Activated B cell treated with CpG ODN at 0.5 μM for 24 hours (primary cell): ENCODE measurements around the gene TOMM20L. TPM values are rescaled to one million over a fixed set of nuclear protein-coding genes. Genes with fewer than 3 reads are reported as not detected.

Source experiments
- ATAC-seq: fragments of 200-7000 bp; cut with Tn5 transposase; one replicate; pipeline ENCODE4 v1.10.0; 2021; ENCODE audit warnings: low read depth, mild to moderate bottlenecking, moderate library complexity
- CTCF ChIA-PET: fragments of 350-600 bp; sonication (Branson Sonifier 250); formaldehyde crosslinking; loops from one replicate; lab custom pipeline; 2021; ENCODE audit warnings: antibody characterized with exemption; lab: Charles Lee
- POLR2A ChIA-PET: fragments of 350-600 bp; sonication (Branson Sonifier 250); formaldehyde crosslinking; loops from one replicate; lab custom pipeline; 2021; ENCODE audit warnings: antibody characterized with exemption; lab: Charles Lee
- DNase-seq: peaks from one replicate; pipeline ENCODE4 v3.0.0; 2022
- H3K27ac Mint-ChIP-seq: one replicate; pipeline ENCODE4 v1.8.0; 2020; ENCODE audit warnings: mixed read lengths
- H3K27me3 Mint-ChIP-seq: one replicate; pipeline ENCODE4 v1.8.0; 2021; ENCODE audit warnings: mixed read lengths
- H3K36me3 Mint-ChIP-seq: one replicate; pipeline ENCODE4 v1.8.0; 2021; ENCODE audit warnings: low read depth, mixed read lengths
- H3K4me1 Mint-ChIP-seq: one replicate; pipeline ENCODE4 v1.8.0; 2021; ENCODE audit warnings: mixed read lengths
- H3K4me3 Mint-ChIP-seq: one replicate; pipeline ENCODE4 v1.8.0; 2020; ENCODE audit warnings: mild to moderate bottlenecking, mixed read lengths
- H3K9me3 Mint-ChIP-seq: one replicate; pipeline ENCODE4 v1.8.0; 2020; ENCODE audit warnings: mixed read lengths
- intact Hi-C: fragments of 100-400 bp; cut with micrococcal nuclease; formaldehyde crosslinking; loops from one replicate; pipeline ENCODE4 v1.15.1; 2024
- total RNA-seq: library from RNA; stranded (reverse); gene quantifications from 2 replicates; pipeline ENCODE4 v1.2.3, GENCODE V29; 2022
- TF ChIP-seq, protein P1 (sequence below): fragments of 200-600 bp; IDR thresholded peaks from one replicate; pipeline ENCODE4 v1.8.0; 2022; ENCODE audit warnings: antibody characterized with exemption, mild to moderate bottlenecking

Gene TOMM20L
- total RNA-seq, 1 donor from 2014 or later: not detected

DNA sequence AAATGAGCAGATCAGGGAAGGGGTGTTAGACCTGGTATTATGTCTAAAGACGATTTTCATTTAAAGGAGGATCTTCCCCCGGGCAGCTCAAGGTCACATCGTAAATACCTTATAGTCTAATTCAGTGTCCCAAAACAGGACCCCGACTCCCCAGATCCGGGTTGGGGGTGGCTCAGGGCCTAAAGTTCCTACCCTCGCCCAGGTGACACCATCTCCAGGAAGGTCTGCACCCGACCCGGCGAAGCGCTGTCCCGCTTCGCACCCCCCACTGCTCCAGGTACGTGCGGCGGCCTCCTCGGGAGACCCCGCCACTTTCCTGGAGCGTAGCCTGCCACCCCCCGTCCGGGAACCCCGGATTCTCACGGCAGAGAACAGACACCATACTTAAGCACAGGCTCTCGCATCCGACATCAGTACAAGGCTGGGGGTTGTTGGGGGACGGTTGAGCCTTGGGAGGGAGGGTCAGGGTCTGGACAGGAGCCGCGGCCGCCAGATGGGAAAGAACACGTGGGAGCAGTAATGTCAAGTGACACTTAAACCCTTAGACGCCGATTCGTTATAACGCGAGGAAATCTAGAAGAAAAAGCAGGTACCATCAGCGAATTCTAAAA lies 31.0 kb downstream of the TOMM20L start:
- ChIA-PET POLR2A (interaction anchor here (0.6 to 3.0 kb wide), 11 partner anchors 31 to 1822 kb away, joined by 3 to 51 read pairs (median 6); partner anchors contain the start of genes AP5M1, ARID4A, DHRS7 and EXOC5), CTCF (interaction anchor here (1.2 to 1.3 kb wide), 2 partner anchors 10 to 31 kb away, joined by 3 read pairs; partner anchors contain the start of gene TOMM20L)
- H3K36me3 Mint-ChIP-seq: peaks cover 41% of the 10 kb centered on the region
- H3K27me3 Mint-ChIP-seq: no peaks in the 10 kb centered on the region
- ATAC-seq: peak; percentile 41
- peak overlapping the region; percentile 97 for H3K27ac Mint-ChIP-seq
- TF ChIP-seq, protein P1, sequence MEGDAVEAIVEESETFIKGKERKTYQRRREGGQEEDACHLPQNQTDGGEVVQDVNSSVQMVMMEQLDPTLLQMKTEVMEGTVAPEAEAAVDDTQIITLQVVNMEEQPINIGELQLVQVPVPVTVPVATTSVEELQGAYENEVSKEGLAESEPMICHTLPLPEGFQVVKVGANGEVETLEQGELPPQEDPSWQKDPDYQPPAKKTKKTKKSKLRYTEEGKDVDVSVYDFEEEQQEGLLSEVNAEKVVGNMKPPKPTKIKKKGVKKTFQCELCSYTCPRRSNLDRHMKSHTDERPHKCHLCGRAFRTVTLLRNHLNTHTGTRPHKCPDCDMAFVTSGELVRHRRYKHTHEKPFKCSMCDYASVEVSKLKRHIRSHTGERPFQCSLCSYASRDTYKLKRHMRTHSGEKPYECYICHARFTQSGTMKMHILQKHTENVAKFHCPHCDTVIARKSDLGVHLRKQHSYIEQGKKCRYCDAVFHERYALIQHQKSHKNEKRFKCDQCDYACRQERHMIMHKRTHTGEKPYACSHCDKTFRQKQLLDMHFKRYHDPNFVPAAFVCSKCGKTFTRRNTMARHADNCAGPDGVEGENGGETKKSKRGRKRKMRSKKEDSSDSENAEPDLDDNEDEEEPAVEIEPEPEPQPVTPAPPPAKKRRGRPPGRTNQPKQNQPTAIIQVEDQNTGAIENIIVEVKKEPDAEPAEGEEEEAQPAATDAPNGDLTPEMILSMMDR: no peak
- peaks cover 46% of the 10 kb centered on the region for H3K4me1 Mint-ChIP-seq
- H3K4me3 Mint-ChIP-seq: peak overlapping the region; percentile 94
- DNase-seq: peak; percentile 51
- intact Hi-C loops: loop anchor here (1.0 to 5.0 kb wide), 11 partner anchors 30 to 1058 kb away; partner anchors contain the start of genes ACTR10, ARID4A, DAAM1 and DACT1
- H3K9me3 Mint-ChIP-seq: no peaks in the 10 kb centered on the region

DNA sequence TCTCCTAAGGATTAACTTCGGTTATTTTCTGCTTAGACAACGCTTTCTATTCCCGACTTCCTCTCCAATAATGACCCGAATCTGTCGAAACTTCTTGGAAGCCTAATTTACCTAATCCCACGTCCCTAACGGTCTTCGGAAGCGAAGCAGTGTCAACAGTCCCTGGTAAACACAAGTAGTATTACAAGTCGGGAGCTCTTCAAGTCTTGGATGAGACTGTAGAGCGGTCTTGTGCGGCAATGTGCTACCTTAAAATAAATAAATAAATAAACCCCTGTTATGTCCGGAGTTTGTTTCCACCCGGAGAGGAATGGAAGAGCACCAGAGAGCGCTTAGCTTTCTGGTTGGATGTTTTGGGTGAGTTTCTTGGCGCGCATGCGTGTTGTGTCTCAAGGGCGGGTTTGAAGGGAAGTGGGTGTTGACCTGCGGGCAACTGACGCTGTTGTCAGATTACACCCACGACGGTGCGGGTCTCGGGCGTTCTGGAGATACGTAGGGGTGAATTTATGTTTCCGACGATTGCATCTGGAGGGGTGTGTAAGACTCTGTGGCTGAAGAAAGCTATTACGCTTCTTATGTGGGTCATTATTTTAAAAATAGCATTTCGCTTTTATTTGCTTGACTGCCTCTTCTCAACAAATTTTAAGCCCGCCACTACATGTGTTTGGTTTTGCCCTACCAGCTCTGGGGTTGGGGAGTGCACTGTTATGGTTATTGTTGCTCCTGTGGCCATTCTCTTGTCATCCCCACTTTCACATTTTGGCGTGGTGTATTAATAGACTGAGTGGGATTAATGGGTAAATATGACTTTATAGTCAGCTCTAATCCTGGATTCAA lies 31.8 kb downstream of the TOMM20L start, which contains the start of the genes KIAA0586 and TIMM9:
TSS of gene KIAA0586 (plus strand) at position 439 of the 837 bp plus-strand sequence. CDS start 546 bp downstream, outside the sequence.
TSS of gene TIMM9 (minus strand) at position 251 of the 837 bp plus-strand sequence. CDS start 15,586 bp downstream, outside the sequence.
- Mint-ChIP-seq H3K36me3 (peaks cover 38% of the 10 kb centered on the region), H3K4me3 (peak within 1 kb of the TSS; percentile 94), H3K4me1 (peaks cover 46% of the 10 kb centered on the region), H3K27ac (peak within 1 kb of the TSS; percentile 97), H3K27me3 (no peaks in the 10 kb centered on the region), H3K9me3 (no peaks in the 10 kb centered on the region)
- DNase-seq (peak; percentile 85), ATAC-seq (peak; percentile 93)
- ChIA-PET POLR2A (interaction anchor here (0.6 to 3.0 kb wide), 11 partner anchors 32 to 1821 kb away, joined by 3 to 51 read pairs (median 6); partner anchors contain the start of genes AP5M1, ARID4A, DHRS7 and EXOC5), CTCF (interaction anchor here (0.6 to 1.8 kb wide), 5 partner anchors 10 to 102 kb away, joined by 3 to 5 read pairs (median 3); no protein-coding TSS in a partner anchor)
- intact Hi-C loops: loop anchor here (1.0 to 5.0 kb wide), 12 partner anchors 31 to 1665 kb away; partner anchors contain the start of genes ACTR10, ARID4A, DAAM1 and DACT1
- TF ChIP-seq, protein P1: no peak

DNA sequence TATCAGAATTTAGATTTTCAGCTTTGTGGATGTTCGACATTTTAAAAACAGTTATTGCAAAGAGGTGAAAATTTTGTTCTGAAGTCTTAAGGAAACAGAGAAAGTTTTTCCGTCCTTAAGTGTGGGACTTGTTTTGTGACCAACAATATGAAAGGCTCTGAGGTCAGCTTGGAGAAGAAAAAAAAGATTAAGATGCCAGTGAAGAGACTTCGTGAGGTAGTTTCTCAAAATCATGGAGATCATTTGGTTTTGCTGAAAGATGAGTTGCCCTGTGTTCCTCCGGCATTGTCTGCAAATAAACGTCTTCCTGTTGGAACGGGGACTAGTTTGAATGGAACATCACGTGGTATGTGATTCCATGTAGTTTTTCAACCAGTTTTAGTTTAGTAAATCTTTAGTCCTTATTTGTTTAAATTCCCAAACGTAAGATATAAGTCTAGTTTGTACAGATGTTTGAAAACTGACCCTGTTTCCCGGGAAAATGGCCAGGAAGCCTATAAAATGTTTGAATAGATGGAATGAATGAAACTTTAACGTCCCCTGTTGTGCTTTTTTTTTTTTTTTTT lies 32.5 kb downstream of the TOMM20L start:
- ATAC-seq: no peak
- TF ChIP-seq, protein P1: no peak
- no peaks in the 10 kb centered on the region for H3K27me3 Mint-ChIP-seq
- H3K4me3 Mint-ChIP-seq: peak overlapping the region; percentile 94
- CTCF ChIA-PET: interaction anchor here (0.8 to 1.8 kb wide), 4 partner anchors 11 to 33 kb away, joined by 3 to 5 read pairs (median 4); no protein-coding TSS in a partner anchor
- no peak for DNase-seq
- POLR2A ChIA-PET: interaction anchor here (1.2 to 3.0 kb wide), 6 partner anchors 33 to 1820 kb away, joined by 3 to 51 read pairs (median 9); partner anchors contain the start of genes ARID4A, PPM1A, PSMA3 and TOMM20L
- intact Hi-C loops: loop anchor here (2.0 to 5.0 kb wide), 2 partner anchors 1036 to 1665 kb away; partner anchors contain the start of gene NAA30
- H3K36me3 Mint-ChIP-seq: peaks cover 40% of the 10 kb centered on the region
- no peaks in the 10 kb centered on the region for H3K9me3 Mint-ChIP-seq
- peak overlapping the region; percentile 97 for H3K27ac Mint-ChIP-seq
- peaks cover 46% of the 10 kb centered on the region for H3K4me1 Mint-ChIP-seq

DNA sequence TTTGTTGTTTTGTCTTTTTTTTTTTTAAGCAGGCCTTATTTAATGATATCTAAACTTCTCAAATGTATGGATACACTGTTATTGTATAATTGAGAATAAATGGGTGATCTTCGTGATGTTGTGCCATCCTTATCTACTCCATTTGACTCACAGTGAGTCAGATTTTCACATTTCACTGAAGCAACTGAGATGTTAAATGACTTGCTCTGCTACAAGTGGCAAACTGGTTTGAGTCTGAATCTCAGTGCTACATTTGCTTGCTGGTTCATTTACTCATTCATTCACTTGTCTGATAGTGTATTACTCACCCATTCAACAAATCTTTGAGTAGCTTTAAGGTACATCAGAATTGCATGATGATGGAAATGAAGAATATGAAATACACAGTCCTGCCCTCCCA lies 34.4 kb downstream of the TOMM20L start:
- CTCF ChIA-PET: interaction anchor here (1.0 kb wide), 1 partner anchor 35 kb away, joined by 3 read pairs; the partner anchor contains the start of gene TOMM20L
- intact Hi-C loops: no loop called here
- Mint-ChIP-seq H3K27ac (peak overlapping the region; percentile 12), H3K36me3 (peaks cover 44% of the 10 kb centered on the region), H3K9me3 (no peaks in the 10 kb centered on the region), H3K4me3 (peak overlapping the region; percentile 38), H3K27me3 (no peaks in the 10 kb centered on the region), H3K4me1 (peaks cover 41% of the 10 kb centered on the region)
- TF ChIP-seq, protein P1: no peak
- POLR2A ChIA-PET: interaction anchor here (0.7 kb wide), 1 partner anchor 19 kb away, joined by 6 read pairs; no protein-coding TSS in a partner anchor
- ATAC-seq (no peak), DNase-seq (no peak)
